SK-N-SH treated with all-trans-retinoic acid at 6 μM for 48 hours (cell line): Measurements from ENCODE around the gene ADAMTS9.
A peak's percentile ranks its signal among the peaks of the same experiment; 100 is the strongest.

Experiments
- ATAC-seq: fragments of 200-7000 bp; cut with Tn5 transposase; 3 replicates; pipeline ENCODE4 v1.9.1; 2020; ENCODE audit warnings: mild to moderate bottlenecking, moderate library complexity
- ARNTL ChIP-seq: fragments of 450-650 bp; formaldehyde crosslinking; IDR thresholded peaks from 2 replicates; pipeline ENCODE4 v1.5.0; 2020; ENCODE audit warnings: low read depth, mild to moderate bottlenecking, moderate library complexity, borderline replicate concordance
- CREB5 ChIP-seq: fragments of 250-450 bp; sonication (Bioruptor Pico); IDR thresholded peaks from 2 replicates; pipeline ENCODE4 v1.5.1; 2020; ENCODE audit warnings: low read depth, mild to moderate bottlenecking, moderate library complexity
- CSDC2 ChIP-seq: fragments of 250-450 bp; sonication (Bioruptor Pico); IDR thresholded peaks from 2 replicates; pipeline ENCODE4 v1.5.0; 2020; ENCODE audit warnings: mild to moderate bottlenecking, moderate library complexity
- ESRRG ChIP-seq: fragments of 250-450 bp; sonication (Bioruptor Pico); IDR thresholded peaks from 2 replicates; pipeline ENCODE4 v1.6.1; 2021; ENCODE audit warnings: mild to moderate bottlenecking
- GLIS3 ChIP-seq: fragments of 250-450 bp; sonication (Bioruptor Pico); IDR thresholded peaks from 2 replicates; pipeline ENCODE4 v1.5.0; 2020; ENCODE audit warnings: mild to moderate bottlenecking, moderate library complexity
- ISL1 ChIP-seq: fragments of 250-450 bp; sonication (Bioruptor Pico); IDR thresholded peaks from 2 replicates; pipeline ENCODE4 v2.1.2; 2022; ENCODE audit warnings: mild to moderate bottlenecking, moderate library complexity
- OSR1 ChIP-seq: fragments of 250-450 bp; sonication (Bioruptor Pico); IDR thresholded peaks from 2 replicates; pipeline ENCODE4 v1.8.0; 2022; ENCODE audit warnings: moderate library complexity, mild to moderate bottlenecking, inconsistent platforms
- PATZ1 ChIP-seq: fragments of 250-450 bp; sonication (Bioruptor Pico); IDR thresholded peaks from 2 replicates; pipeline ENCODE4 v1.8.0; 2020; ENCODE audit warnings: mild to moderate bottlenecking, moderate library complexity, borderline replicate concordance
- POU6F1 ChIP-seq: fragments of 250-450 bp; sonication (Bioruptor Pico); IDR thresholded peaks from 2 replicates; pipeline ENCODE4 v1.8.0; 2021; ENCODE audit warnings: low read depth, mild to moderate bottlenecking, moderate library complexity, borderline replicate concordance
- PPARA ChIP-seq: fragments of 250-450 bp; sonication (Bioruptor Pico); IDR thresholded peaks from 2 replicates; pipeline ENCODE4 v1.5.0; 2020; ENCODE audit warnings: mild to moderate bottlenecking, borderline replicate concordance
- RARB ChIP-seq: fragments of 250-450 bp; sonication (Bioruptor Pico); IDR thresholded peaks from 2 replicates; pipeline ENCODE4 v1.8.0; 2021; ENCODE audit warnings: mild to moderate bottlenecking, moderate library complexity
- SNAI2 ChIP-seq: fragments of 250-450 bp; sonication (Bioruptor Pico); IDR thresholded peaks from 2 replicates; pipeline ENCODE4 v1.5.0; 2020; ENCODE audit warnings: mild to moderate bottlenecking, moderate library complexity
- TCF4 ChIP-seq: fragments of 250-450 bp; sonication (Bioruptor Pico); IDR thresholded peaks from 2 replicates; pipeline ENCODE4 v1.8.0; 2021; ENCODE audit warnings: mild to moderate bottlenecking, moderate library complexity, borderline replicate concordance
- TOX ChIP-seq: fragments of 250-450 bp; sonication (Bioruptor Pico); IDR thresholded peaks from 2 replicates; pipeline ENCODE4 v1.8.0; 2021; ENCODE audit warnings: mild to moderate bottlenecking, moderate library complexity, borderline replicate concordance
- TSHZ2 ChIP-seq: fragments of 250-450 bp; sonication (Bioruptor Pico); IDR thresholded peaks from 2 replicates; pipeline ENCODE4 v1.5.0; 2020; ENCODE audit warnings: mild to moderate bottlenecking, moderate library complexity
- ZFP3 ChIP-seq: fragments of 250-450 bp; sonication (Bioruptor Pico); IDR thresholded peaks from 2 replicates; pipeline ENCODE4 v1.5.0; 2020; ENCODE audit warnings: mild to moderate bottlenecking, moderate library complexity
- ZFP30 ChIP-seq: fragments of 450-650 bp; formaldehyde crosslinking; IDR thresholded peaks from 2 replicates; pipeline ENCODE4 v1.5.0; 2022; ENCODE audit warnings: mild to moderate bottlenecking, moderate library complexity
- ZNF565 ChIP-seq: fragments of 450-650 bp; formaldehyde crosslinking; conservative IDR thresholded peaks from 2 replicates; pipeline ENCODE4 v1.5.0; 2020; ENCODE audit warnings: low read depth, mild to moderate bottlenecking, moderate library complexity
- ZNF70 ChIP-seq: fragments of 450-650 bp; formaldehyde crosslinking; IDR thresholded peaks from 2 replicates; pipeline ENCODE4 v1.5.0; 2020; ENCODE audit warnings: mild to moderate bottlenecking, moderate library complexity
- ZNF8 ChIP-seq: fragments of 450-650 bp; formaldehyde crosslinking; IDR thresholded peaks from 2 replicates; pipeline ENCODE4 v1.5.0; 2020; ENCODE audit warnings: mild to moderate bottlenecking, moderate library complexity

Gene ADAMTS9

GRCh38 chr3:64667138-64667537, 20.7 kb downstream of the ADAMTS9 start:
- no peak for TF ChIP-seq TOX (CRISPR knock-in tag)
- ATAC-seq = no peak

GRCh38 chr3:64666171-64666588, 21.6 kb downstream of the ADAMTS9 start:
- ATAC-seq = peak; percentile 40; the same call in 2 of the 3 replicates

GRCh38 chr3:64664397-64664796, 23.4 kb downstream of the ADAMTS9 start:
- ATAC-seq = no peak
- TF ChIP-seq PATZ1 (no peak), ZNF70 (CRISPR knock-in tag) (no peak), ZNF8 (CRISPR knock-in tag) (peak; percentile 80)

More at GRCh38 chr3:64666171-64666588, 21.6 kb downstream of the ADAMTS9 start:
- TF ChIP-seq PPARA (CRISPR knock-in tag) (no peak), ZFP30 (CRISPR knock-in tag) (no peak), ZNF70 (CRISPR knock-in tag) (no peak), PATZ1 (no peak), TSHZ2 (CRISPR knock-in tag) (no peak), ZNF565 (CRISPR knock-in tag) (no peak), TOX (CRISPR knock-in tag) (no peak), GLIS3 (CRISPR knock-in tag) (no peak), ZNF8 (CRISPR knock-in tag) (no peak), CSDC2 (CRISPR knock-in tag) (no peak), ISL1 (CRISPR knock-in tag) (no peak), ESRRG (CRISPR knock-in tag) (no peak), SNAI2 (CRISPR knock-in tag) (no peak), ARNTL (CRISPR knock-in tag) (no peak), OSR1 (CRISPR knock-in tag) (no peak), TCF4 (CRISPR knock-in tag) (no peak), ZFP3 (CRISPR knock-in tag) (no peak), POU6F1 (CRISPR knock-in tag) (no peak)

GRCh38 chr3:64659617-64659978, 28.2 kb downstream of the ADAMTS9 start:
- no peak for ATAC-seq
- TF ChIP-seq RARB (CRISPR knock-in tag) (no peak), ZNF8 (CRISPR knock-in tag) (no peak), GLIS3 (CRISPR knock-in tag) (no peak), CREB5 (CRISPR knock-in tag) (no peak), SNAI2 (CRISPR knock-in tag) (no peak)
